ENCODE results near the gene TOMM20. TPM values are rescaled to one million over a fixed set of nuclear protein-coding genes. Genes with fewer than 3 reads are reported as not detected.

The TOMM20 gene
- total and polyA plus RNA-seq, 2 experiments from 2014 or later: 51.8 to 99.6 TPM

DNA sequence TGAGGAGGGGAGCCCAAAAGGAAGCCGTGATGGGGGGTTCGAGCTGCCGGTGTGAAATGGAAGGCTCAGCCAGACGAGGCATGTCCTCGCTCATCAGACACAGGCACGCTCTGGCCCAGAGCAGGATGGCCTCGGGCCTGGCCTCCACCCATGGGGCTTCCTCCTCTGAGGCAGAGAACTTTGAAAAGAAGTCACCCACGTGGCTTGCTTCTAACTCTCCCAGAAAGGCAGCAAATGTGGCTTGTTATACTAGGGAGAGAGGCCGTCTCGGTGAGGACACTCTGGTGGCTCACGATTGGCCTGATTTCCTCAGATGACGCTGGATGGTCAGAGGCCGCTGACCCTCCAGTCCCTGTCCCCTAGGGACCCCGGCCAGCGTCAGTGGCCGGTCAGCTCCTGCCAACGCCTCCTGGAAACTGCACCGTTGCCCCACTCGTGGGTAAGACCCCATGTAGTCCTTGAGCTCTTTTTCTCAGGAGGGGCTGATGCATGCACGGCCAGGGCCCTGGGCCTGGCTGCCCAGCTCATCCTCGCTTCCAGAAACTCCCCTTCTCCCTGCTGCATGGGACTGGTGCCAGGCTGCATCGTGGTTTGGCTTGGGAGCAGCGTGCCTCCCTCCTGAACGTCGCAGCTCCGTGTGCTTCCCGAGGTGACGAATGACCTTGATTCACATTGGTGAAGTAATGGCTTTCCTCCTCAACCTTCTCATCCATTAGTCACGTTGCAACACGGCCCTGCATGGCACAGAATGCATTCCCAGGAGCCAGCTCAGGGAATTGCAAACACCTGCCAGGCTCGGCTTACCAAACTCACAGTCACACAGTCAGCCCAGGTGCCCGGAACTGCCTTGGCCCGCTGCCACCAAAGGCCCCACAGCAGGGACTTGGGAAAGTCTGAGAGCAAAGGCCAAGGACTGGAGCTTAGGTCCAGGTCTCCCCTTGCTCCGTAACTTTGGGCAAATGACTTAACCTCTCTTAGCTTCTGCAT, 58.8 kb downstream of the TOMM20 start:
- peak; percentile 42 for DNase-seq (ENCODE audit: low spot score)
- H3K4me1 ChIP-seq (ENCODE audit: insufficient read depth): peaks cover 36% of the 10 kb centered on the region

DNA sequence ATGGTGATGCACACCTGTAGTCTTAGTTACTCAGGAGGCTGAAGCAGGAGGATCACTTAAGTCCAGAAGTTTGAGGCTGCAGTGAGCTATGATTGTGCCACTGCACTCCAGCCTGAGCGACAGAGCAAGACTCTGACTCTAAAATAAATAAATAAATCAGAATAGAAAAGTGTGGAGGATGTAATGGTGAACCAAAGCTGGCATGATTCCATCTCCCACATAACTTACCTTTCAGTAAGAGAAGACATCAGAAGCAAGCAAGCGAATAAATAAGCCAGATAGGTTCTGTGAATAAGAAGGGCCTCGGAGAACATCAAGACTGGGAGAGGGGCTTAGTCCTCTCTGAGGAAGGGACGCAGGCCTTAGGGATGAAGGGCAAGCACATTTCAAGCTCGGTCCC, 59.5 kb downstream of the TOMM20 start:
- Histone ChIP-seq H3K4me2 (no peak overlapping the region), H3K36me3 (replicated peaks; ENCODE audit: insufficient read depth, low read depth) (no peaks in the 10 kb centered on the region), H2AFZ (no peak overlapping the region), H3K27me3 (no peaks in the 10 kb centered on the region), H3K27ac (peak overlapping the region; percentile 96), H3K9me2 (replicated peaks; ENCODE audit: insufficient read depth) (no peaks in the 10 kb centered on the region), H4K20me1 (ENCODE audit: insufficient read depth, poor library complexity, severe bottlenecking) (no peaks in the 10 kb centered on the region), H3K9me3 (ENCODE audit: low read depth) (no peaks in the 10 kb centered on the region), H3K4me1 (ENCODE audit: insufficient read depth) (peaks cover 29% of the 10 kb centered on the region), H3K79me2 (no peaks in the 10 kb centered on the region), H3K4me3 (no peak overlapping the region)
- TF ChIP-seq EZH2phosphoT487 (IDR thresholded peaks at IDR 0.05; ENCODE audit: low read depth, severe bottlenecking, unreplicated experiment) (no peak), EZH2 (IDR thresholded peaks at IDR 0.05; ENCODE audit: borderline replicate concordance) (no peak)
- TF ChIP-seq, protein P1, sequence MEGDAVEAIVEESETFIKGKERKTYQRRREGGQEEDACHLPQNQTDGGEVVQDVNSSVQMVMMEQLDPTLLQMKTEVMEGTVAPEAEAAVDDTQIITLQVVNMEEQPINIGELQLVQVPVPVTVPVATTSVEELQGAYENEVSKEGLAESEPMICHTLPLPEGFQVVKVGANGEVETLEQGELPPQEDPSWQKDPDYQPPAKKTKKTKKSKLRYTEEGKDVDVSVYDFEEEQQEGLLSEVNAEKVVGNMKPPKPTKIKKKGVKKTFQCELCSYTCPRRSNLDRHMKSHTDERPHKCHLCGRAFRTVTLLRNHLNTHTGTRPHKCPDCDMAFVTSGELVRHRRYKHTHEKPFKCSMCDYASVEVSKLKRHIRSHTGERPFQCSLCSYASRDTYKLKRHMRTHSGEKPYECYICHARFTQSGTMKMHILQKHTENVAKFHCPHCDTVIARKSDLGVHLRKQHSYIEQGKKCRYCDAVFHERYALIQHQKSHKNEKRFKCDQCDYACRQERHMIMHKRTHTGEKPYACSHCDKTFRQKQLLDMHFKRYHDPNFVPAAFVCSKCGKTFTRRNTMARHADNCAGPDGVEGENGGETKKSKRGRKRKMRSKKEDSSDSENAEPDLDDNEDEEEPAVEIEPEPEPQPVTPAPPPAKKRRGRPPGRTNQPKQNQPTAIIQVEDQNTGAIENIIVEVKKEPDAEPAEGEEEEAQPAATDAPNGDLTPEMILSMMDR (IDR thresholded peaks at IDR 0.05; ENCODE audit: poor library complexity): no peak
- 90% methylated on average over 5 of the region's 5 CpGs for WGBS (ENCODE audit: low lambda C conversion rate, missing lambda C conversion rate)
- no peak for DNase-seq (ENCODE audit: low spot score)

More for the DNA sequence above, 58.8 kb downstream of the TOMM20 start:
- Histone ChIP-seq H3K79me2 (no peaks in the 10 kb centered on the region), H2AFZ (no peak overlapping the region), H3K36me3 (replicated peaks; ENCODE audit: insufficient read depth, low read depth) (no peaks in the 10 kb centered on the region), H3K27ac (peak overlapping the region; percentile 96), H4K20me1 (ENCODE audit: insufficient read depth, poor library complexity, severe bottlenecking) (no peaks in the 10 kb centered on the region), H3K4me3 (no peak overlapping the region), H3K9me3 (ENCODE audit: low read depth) (no peaks in the 10 kb centered on the region), H3K4me2 (no peak overlapping the region), H3K27me3 (no peaks in the 10 kb centered on the region), H3K9me2 (replicated peaks; ENCODE audit: insufficient read depth) (no peaks in the 10 kb centered on the region)
- 86% methylated on average over 34 of the region's 34 CpGs for WGBS (ENCODE audit: low lambda C conversion rate, missing lambda C conversion rate)
- no peak for TF ChIP-seq EZH2phosphoT487 (IDR thresholded peaks at IDR 0.05; ENCODE audit: low read depth, severe bottlenecking, unreplicated experiment)
- no peak for TF ChIP-seq EZH2 (IDR thresholded peaks at IDR 0.05; ENCODE audit: borderline replicate concordance)
- TF ChIP-seq, protein P1 (IDR thresholded peaks at IDR 0.05; ENCODE audit: poor library complexity): no peak

DNA sequence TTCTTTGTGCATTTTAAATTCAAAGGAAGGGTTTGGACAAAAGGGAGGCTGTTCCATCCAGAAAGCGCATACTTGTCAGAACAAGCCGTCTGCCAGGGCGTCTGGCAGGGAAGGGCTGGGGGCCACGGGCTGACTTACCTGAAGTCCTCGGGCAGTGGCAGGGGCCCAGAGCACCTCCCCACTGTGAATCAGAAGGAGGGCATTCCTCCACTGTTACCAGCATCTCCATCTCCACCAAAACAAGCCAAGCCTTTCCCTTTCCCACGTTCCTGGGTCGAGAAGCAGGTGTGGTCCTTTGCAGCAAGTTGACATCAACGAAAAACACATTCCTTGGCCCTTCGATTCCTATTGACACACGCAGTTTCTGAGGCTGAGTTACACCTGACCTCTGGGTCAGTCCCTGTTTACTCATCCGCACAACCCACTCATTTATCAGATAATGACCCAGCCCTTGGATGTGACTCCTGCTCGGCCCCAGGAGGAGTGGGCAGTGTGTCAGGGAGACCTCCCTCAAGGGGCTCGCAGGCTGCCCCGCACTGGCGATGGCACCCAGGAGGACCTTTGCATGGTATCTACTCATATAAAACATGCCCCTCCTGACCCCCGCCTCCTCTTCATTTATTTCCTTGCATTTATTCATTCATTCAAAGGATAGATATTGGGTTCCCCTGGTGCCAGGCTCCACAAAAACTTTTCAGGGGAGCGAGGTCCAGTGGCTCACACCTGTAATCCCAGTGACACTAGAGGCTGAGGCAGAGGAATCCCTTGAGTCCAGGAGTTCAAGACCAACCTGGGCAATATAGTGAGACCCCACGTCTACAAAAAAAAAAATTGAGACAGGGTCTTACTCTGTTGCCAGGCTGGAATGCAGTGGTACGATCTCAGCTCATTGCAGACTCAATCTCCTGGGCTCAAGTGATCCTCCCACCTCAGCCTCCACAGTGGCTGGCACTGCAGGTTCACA, 60.2 kb downstream of the TOMM20 start:
- WGBS (ENCODE audit: low lambda C conversion rate, missing lambda C conversion rate): 59% methylated on average over 19 of the region's 19 CpGs

More for the DNA sequence above, 60.2 kb downstream of the TOMM20 start:
- Histone ChIP-seq H3K27ac (peak overlapping the region; percentile 96), H3K4me2 (peak overlapping the region; percentile 47), H3K79me2 (no peaks in the 10 kb centered on the region), H3K36me3 (replicated peaks; ENCODE audit: insufficient read depth, low read depth) (no peaks in the 10 kb centered on the region), H3K9me2 (replicated peaks; ENCODE audit: insufficient read depth) (no peaks in the 10 kb centered on the region), H3K4me1 (ENCODE audit: insufficient read depth) (peaks cover 21% of the 10 kb centered on the region), H4K20me1 (ENCODE audit: insufficient read depth, poor library complexity, severe bottlenecking) (no peaks in the 10 kb centered on the region), H3K4me3 (no peak overlapping the region), H3K9me3 (ENCODE audit: low read depth) (no peaks in the 10 kb centered on the region), H3K27me3 (no peaks in the 10 kb centered on the region), H2AFZ (no peak overlapping the region)
- DNase-seq (ENCODE audit: low spot score): no peak
- TF ChIP-seq EZH2phosphoT487 (IDR thresholded peaks at IDR 0.05; ENCODE audit: low read depth, severe bottlenecking, unreplicated experiment) (no peak), EZH2 (IDR thresholded peaks at IDR 0.05; ENCODE audit: borderline replicate concordance) (no peak)
- TF ChIP-seq, protein P1 (IDR thresholded peaks at IDR 0.05; ENCODE audit: poor library complexity): no peak
